Measurements from ENCODE around the gene LIPF.

DNA sequence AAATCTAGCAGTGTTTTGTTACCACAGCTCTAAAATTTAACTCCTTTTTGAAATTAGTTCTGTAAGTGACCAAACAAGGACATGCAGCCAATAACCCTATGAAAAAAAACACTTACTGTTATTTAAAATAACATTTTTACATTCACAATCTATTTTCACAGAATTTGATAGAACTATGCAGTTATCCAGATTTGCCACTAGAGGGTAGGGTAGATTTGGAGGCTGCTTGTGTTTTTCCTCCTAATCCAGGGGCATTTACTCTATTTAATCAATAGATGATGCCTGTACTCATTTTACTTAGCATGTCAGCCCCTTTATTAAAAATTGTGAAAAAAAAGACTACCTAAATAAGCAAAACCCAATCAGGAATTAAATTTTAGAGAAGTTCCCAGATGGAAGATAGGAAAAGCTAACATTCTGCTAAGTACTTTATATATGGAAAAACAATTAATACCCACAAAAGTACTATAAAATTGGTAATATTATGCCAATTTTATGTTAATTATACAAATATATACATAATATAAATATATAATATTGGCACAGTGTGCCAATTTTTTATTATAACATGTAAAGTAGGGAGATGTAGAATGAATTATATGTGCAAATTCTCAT, 23.7 kb downstream of the LIPF start:
- TF ChIP-seq, protein P1, sequence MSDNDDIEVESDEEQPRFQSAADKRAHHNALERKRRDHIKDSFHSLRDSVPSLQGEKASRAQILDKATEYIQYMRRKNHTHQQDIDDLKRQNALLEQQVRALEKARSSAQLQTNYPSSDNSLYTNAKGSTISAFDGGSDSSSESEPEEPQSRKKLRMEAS (IDR thresholded peaks at IDR 0.05), result no peak
- TF ChIP-seq RAD21 (IDR thresholded peaks at IDR 0.05; ENCODE audit: low read depth), result peak; percentile 76
- TF ChIP-seq EP300 (IDR thresholded peaks at IDR 0.05; ENCODE audit: borderline replicate concordance), result no peak

Data from Ishikawa (cell line).